Activated naive CD4-positive, alpha-beta T cell treated with anti-CD3 and anti-CD28 coated beads, Interleukin-2, amount 50 U/mL, for 72 hours (primary cell): ENCODE data around the gene UVSSA. TPM values are rescaled to one million over a fixed set of nuclear protein-coding genes. Genes with fewer than 3 reads are reported as not detected.
"Not testable (repeated sequence)": the region's sequence is repeated elsewhere in the genome, so short reads cannot be mapped to it uniquely, and the experiment has no call there.

ENCODE experiments used
- ATAC-seq, 2 donors: fragments of 150-1000 bp; cut with Tn5 transposase; 2 replicates each; pipeline ENCODE4 v1.10.0; 2021; ENCODE audit warnings: mild to moderate bottlenecking in 2 of 2, moderate library complexity in 2 of 2
- DNase-seq, 2 donors: peaks; one replicate each; pipeline ENCODE4 v3.0.0; 2021 to 2022; ENCODE audit warnings: low spot score in 2 of 2
- H3K27ac Mint-ChIP-seq, 2 donors: one replicate each; pipeline ENCODE4 v1.8.0; 2022; ENCODE audit warnings: mild to moderate bottlenecking in 2 of 2, mixed read lengths in 2 of 2
- H3K36me3 Mint-ChIP-seq, 2 donors: one replicate each; pipeline ENCODE4 v1.8.0; 2022; ENCODE audit warnings: mixed read lengths in 2 of 2
- H3K9me3 Mint-ChIP-seq, 2 donors: one replicate each; pipeline ENCODE4 v1.8.0; 2022; ENCODE audit warnings: mixed read lengths in 2 of 2
- total RNA-seq, 2 donors: library from RNA; stranded (reverse); gene quantifications; one replicate each; pipeline ENCODE4 v1.2.3, GENCODE V29; 2022

UVSSA gene
- total RNA-seq, 2 donors from 2014 or later = 19.1 to 23.8 TPM

DNA sequence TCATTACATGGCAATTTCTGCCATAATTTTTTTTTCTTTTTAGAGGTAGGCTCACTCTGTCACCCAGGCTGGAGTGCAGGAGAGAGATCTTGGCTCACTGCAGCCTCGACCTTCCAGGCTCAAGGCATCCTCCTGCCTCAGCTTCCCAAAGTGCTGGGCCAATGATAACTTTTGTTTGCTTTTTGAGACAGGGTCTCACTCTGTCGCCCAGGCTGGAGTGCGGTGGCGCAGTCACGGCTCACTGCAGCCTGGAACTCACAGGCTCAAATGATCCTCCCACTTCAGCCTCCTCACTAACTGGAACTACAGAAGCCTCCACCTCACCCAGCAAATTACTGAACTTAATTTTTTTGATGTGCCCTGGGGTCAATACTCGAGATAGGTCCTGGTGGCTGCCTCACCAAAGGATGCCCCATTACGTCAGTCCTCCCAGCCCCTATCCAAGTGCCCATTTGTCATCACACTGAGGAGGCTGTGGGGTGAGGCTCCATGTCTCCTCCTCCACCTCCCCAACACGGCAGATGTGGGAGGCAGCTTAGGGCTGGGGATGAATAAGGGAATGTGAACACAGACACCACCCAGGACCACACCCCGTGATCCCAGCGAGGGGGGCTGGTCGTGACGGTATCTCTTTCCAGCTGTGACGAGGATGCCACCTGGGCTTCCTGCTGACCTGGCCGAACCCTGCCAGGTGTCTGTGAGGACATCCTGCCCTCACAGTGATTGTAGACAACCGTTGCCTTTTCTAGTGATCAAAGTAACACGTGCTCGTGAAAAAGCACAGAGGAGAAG, 71.7 kb downstream of the UVSSA start:
- no peak for ATAC-seq

DNA sequence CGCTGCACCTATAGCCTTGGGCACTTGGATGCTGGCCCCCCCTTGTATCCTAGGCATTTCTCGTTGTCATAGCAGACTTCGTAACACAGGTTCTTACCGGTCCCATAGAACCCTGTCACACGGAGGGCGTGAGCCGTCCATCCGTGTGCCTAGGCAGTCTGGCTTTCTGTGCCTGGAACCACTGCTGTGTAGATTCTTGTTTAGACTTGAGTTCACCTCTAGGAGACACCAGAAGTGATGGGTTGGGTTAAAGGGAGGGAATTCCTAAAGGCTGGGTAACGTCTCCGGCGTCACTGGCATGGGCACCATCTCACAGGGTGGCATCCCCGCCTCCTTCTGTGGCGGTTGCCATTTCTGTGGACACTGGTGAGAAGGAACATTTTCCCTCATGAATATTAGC, 72.7 kb downstream of the UVSSA start:
- H3K9me3 Mint-ChIP-seq = no peaks in the 10 kb centered on the region
- no peak for DNase-seq
- H3K36me3 Mint-ChIP-seq = no peaks in the 10 kb centered on the region
- no peak for ATAC-seq
- no peak overlapping the region for H3K27ac Mint-ChIP-seq

More for the DNA sequence above, 71.7 kb downstream of the UVSSA start:
- H3K36me3 Mint-ChIP-seq = no peaks in the 10 kb centered on the region
- H3K9me3 Mint-ChIP-seq = no peaks in the 10 kb centered on the region
- no peak overlapping the region for H3K27ac Mint-ChIP-seq
- no peak for DNase-seq

DNA sequence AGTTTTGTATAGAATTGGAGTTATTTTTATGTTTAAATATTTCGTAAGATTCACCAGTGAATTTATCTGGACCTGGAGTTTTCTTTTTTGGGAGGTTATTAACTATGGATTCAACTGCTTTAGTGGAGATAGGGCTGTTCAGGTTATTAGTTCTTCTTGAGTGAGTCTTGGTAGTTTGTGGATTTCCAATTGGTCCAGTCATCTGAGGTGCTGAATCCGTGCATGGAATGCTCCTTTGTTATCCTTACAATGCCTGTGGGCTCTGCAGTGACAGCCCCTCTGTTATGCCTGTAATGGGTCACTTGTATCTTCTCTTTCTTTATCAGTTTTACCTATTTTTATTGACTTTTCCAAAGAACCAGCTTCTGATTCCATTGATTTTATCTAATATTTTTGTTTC, 74.6 kb downstream of the UVSSA start:
- ATAC-seq = no peak
- no peak for DNase-seq

DNA sequence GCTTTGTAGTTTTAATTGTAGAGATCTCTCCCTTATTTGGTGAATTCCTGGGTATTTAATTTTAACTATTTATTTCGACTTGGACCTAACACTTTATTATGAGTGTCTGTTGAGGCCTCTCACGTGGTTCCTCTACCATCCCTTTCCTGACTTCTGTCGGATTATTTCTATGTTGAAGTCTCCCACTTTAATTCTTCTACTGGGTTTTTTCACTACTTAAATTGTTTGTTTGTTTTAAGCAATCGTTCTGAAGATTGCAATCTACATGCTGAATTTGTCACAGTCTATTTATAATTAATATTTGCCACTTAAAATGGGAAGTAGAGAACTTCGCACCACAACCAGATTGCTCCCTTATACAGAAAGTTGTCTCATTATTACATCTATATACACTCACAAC, 80.0 kb downstream of the UVSSA start:
- Mint-ChIP-seq H3K9me3 (no peaks in the 10 kb centered on the region), H3K36me3 (no peaks in the 10 kb centered on the region), H3K27ac (no peak overlapping the region)
- ATAC-seq (no peak), DNase-seq (no peak)

More for the DNA sequence above, 74.6 kb downstream of the UVSSA start:
- Mint-ChIP-seq H3K9me3 (no peaks in the 10 kb centered on the region), H3K27ac (no peak overlapping the region), H3K36me3 (no peaks in the 10 kb centered on the region)

DNA sequence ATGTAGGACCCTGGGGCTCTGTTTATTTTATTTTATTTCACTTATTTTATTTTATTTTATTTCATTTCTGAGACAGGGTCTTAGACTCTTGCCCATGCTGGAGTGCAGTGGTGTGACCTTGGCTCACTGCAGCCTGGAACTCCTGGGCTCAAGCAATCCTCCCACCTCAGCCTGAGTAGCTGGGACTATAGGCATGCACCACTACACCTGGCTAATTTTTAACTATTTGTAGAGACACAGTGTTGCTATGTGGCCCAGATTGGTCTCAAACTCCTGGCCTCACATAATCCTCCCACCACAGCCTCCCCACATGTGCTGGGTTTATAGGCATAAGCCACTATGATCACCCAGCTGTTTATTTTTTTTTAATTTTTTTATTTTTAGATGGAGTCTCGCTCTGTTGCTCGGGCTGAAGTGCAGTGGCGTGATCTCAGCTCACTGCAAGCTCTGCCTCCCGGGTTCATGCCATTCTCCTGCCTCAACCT, 96.7 kb downstream of the UVSSA start:
- not testable (repeated sequence) for ATAC-seq, H3K36me3 Mint-ChIP-seq, DNase-seq, H3K27ac Mint-ChIP-seq, H3K9me3 Mint-ChIP-seq

Other genes with a start within 250 kb of the UVSSA start
- 1 to 10 TPM; 3.5 to 4.5 TPM for gene RNF212, start 233.6 kb upstream of the UVSSA start, total RNA-seq
- 10 to 100 TPM in 1 of 2 donors, 1 to 10 TPM in 1; 7.0 to 17.4 TPM for gene SPON2, start 174.6 kb upstream of the UVSSA start, total RNA-seq
- gene CTBP1, start 98.1 kb upstream of the UVSSA start, total RNA-seq = 100 to 1,000 TPM in 1 of 2 donors, 10 to 100 TPM in 1; 74.7 to 177 TPM
- 10 to 100 TPM; 42.8 to 50.1 TPM for gene MAEA, start 57.3 kb upstream of the UVSSA start, total RNA-seq
- gene NKX1-1, start 59.2 kb downstream of the UVSSA start, total RNA-seq = not detected